IMR-90 (cell line): ENCODE data around the gene PYCARD. TPM values are rescaled to one million over a fixed set of nuclear protein-coding genes. Genes with fewer than 3 reads are reported as not detected.

ENCODE experiments used
- ATAC-seq: fragments of 200-7000 bp; cut with Tn5 transposase; 2 replicates; pipeline ENCODE4 v1.9.1; 2020; ENCODE audit warnings: low read depth, mild to moderate bottlenecking, moderate library complexity
- BruUV-seq: library from RNA; stranded (reverse); fragments of 400-500 nt; replicated peaks from 2 replicates; lab custom pipeline; 2021; lab: Mats Ljungman, UMichigan
- CTCF ChIA-PET: fragments of 300-600 bp; formaldehyde crosslinking; extraction: SDS; loops from one replicate; lab custom pipeline; 2021; ENCODE audit warnings: antibody characterized with exemption; lab: Yijun Ruan, JAX
- POLR2A ChIA-PET: fragments of 300-600 bp; sonication (Branson Sonifier 250); formaldehyde crosslinking; loops from one replicate; lab custom pipeline; 2022; ENCODE audit warnings: antibody characterized with exemption; ENCODE audit not compliant: unreplicated experiment; lab: Charles Lee
- DNase-seq: peaks from one replicate; pipeline ENCODE4 v3.0.0; 2013
- H2AFZ ChIP-seq: replicated peaks from 2 replicates; pipeline ENCODE3; 2013; ENCODE audit warnings: low read length, mild to moderate bottlenecking; ENCODE audit not compliant: poor library complexity
- H2AK5ac ChIP-seq: 2 replicates; pipeline ENCODE4 v1.6.1; 2013; ENCODE audit warnings: low read depth, low read length, inconsistent platforms
- H2AK9ac ChIP-seq: replicated peaks from 2 replicates; pipeline ENCODE3; 2013; ENCODE audit warnings: mild to moderate bottlenecking, low read depth, low read length, moderate library complexity; ENCODE audit not compliant: poor library complexity
- H2BK120ac ChIP-seq: 2 replicates; pipeline ENCODE4 v1.6.1; 2013; ENCODE audit warnings: low read depth, low read length, inconsistent platforms
- H2BK15ac ChIP-seq: 3 replicates; pipeline ENCODE4 v1.6.1; 2013; ENCODE audit warnings: low read depth, low read length, inconsistent platforms
- H2BK20ac ChIP-seq: 2 replicates; pipeline ENCODE4 v1.6.1; 2013; ENCODE audit warnings: low read depth, mild to moderate bottlenecking, inconsistent platforms, low read length, moderate library complexity
- H2BK5ac ChIP-seq: 2 replicates; pipeline ENCODE4 v1.6.1; 2013; ENCODE audit warnings: mild to moderate bottlenecking, low read depth, low read length, inconsistent platforms; ENCODE audit not compliant: poor library complexity, severe bottlenecking
- H3K14ac ChIP-seq: replicated peaks from 2 replicates; pipeline ENCODE4 v1.6.1; 2013; ENCODE audit warnings: low read depth, low read length, inconsistent platforms
- H3K18ac ChIP-seq: 2 replicates; pipeline ENCODE4 v1.6.1; 2013; ENCODE audit warnings: low read depth, low read length, control low read depth
- H3K23ac ChIP-seq: 2 replicates; pipeline ENCODE4 v1.6.1; 2013; ENCODE audit warnings: low read depth, low read length, inconsistent platforms
- H3K27ac ChIP-seq: 2 replicates; pipeline ENCODE4 v1.5.1; 2013; ENCODE audit warnings: mild to moderate bottlenecking, control low read depth, low read length; ENCODE audit not compliant: insufficient read depth
- H3K27me3 ChIP-seq: 2 replicates; pipeline ENCODE4 v1.6.1; 2013; ENCODE audit warnings: low read length; ENCODE audit not compliant: control insufficient read depth, insufficient read depth
- H3K36me3 ChIP-seq: 2 replicates; pipeline ENCODE4 v1.6.1; 2013; ENCODE audit warnings: low read length, mixed read lengths; ENCODE audit not compliant: control insufficient read depth, insufficient read depth
- H3K4ac ChIP-seq: 2 replicates; pipeline ENCODE4 v1.6.1; 2013; ENCODE audit warnings: low read depth, low read length, inconsistent platforms
- H3K4me1 ChIP-seq: 2 replicates; pipeline ENCODE4 v1.6.1; 2013; ENCODE audit warnings: low read length, mixed read lengths; ENCODE audit not compliant: control insufficient read depth, insufficient read depth
- H3K4me2 ChIP-seq: 2 replicates; pipeline ENCODE4 v1.6.1; 2013; ENCODE audit warnings: low read depth, mild to moderate bottlenecking, control low read depth, low read length, moderate library complexity
- H3K4me3 ChIP-seq: 2 replicates; pipeline ENCODE4 v1.5.1; 2013; ENCODE audit warnings: low read depth, mild to moderate bottlenecking, control low read depth, low read length, moderate library complexity; ENCODE audit not compliant: insufficient read depth
- H3K56ac ChIP-seq: 2 replicates; pipeline ENCODE4 v1.6.1; 2013; ENCODE audit warnings: low read length, inconsistent platforms; ENCODE audit not compliant: insufficient read depth; ENCODE audit errors: extremely low read depth
- H3K79me1 ChIP-seq, 2 experiments: 2 replicates each; pipeline ENCODE4 v1.6.1; 2013; ENCODE audit warnings: low read length in 2 of 2, inconsistent platforms in 1 of 2, low read depth in 1 of 2
- H3K9ac ChIP-seq: 2 replicates; pipeline ENCODE4 v1.6.1; 2013; ENCODE audit warnings: low read depth, low read length, control low read depth
- H3K9me1 ChIP-seq: 2 replicates; pipeline ENCODE4 v1.6.1; 2013; ENCODE audit warnings: low read length, inconsistent platforms; ENCODE audit not compliant: insufficient read depth
- H3K9me3 ChIP-seq: 2 replicates; pipeline ENCODE4 v1.6.1; 2013; ENCODE audit warnings: low read length; ENCODE audit not compliant: control insufficient read depth, insufficient read depth
- H4K20me1 ChIP-seq: 2 replicates; pipeline ENCODE4 v1.6.1; 2013; ENCODE audit warnings: low read length, inconsistent platforms; ENCODE audit not compliant: insufficient read depth
- H4K5ac ChIP-seq: 2 replicates; pipeline ENCODE4 v1.6.1; 2013; ENCODE audit warnings: mild to moderate bottlenecking, low read depth, low read length, control low read depth
- H4K8ac ChIP-seq, 2 experiments: 2 replicates each; pipeline ENCODE4 v1.6.1; 2013; ENCODE audit warnings: low read depth in 2 of 2, low read length in 2 of 2, control low read depth in 1 of 2, inconsistent platforms in 1 of 2
- H4K91ac ChIP-seq: 2 replicates; pipeline ENCODE4 v1.6.1; 2013; ENCODE audit warnings: low read depth, low read length, inconsistent platforms; ENCODE audit not compliant: insufficient read depth
- BHLHE40 ChIP-seq: fragments of 150-350 bp; IDR thresholded peaks from 2 replicates; pipeline ENCODE4 v1.6.1; 2016; ENCODE audit warnings: mild to moderate bottlenecking, low read depth, low read length
- CEBPB ChIP-seq: IDR thresholded peaks from 2 replicates; pipeline ENCODE4 v1.6.1; 2012; ENCODE audit warnings: low read depth, low read length, improper control_type of control experiment
- CHD1 ChIP-seq: IDR thresholded peaks from 2 replicates; pipeline ENCODE4 v1.6.1; 2012; ENCODE audit warnings: low read depth, low read length, improper control_type of control experiment
- FOS ChIP-seq: fragments of 150-350 bp; IDR thresholded peaks from 2 replicates; pipeline ENCODE4 v1.6.1; 2016; ENCODE audit warnings: low read depth, low read length
- MAFK ChIP-seq: IDR thresholded peaks from 2 replicates; pipeline ENCODE4 v1.6.1; 2012; ENCODE audit warnings: low read depth, low read length, improper control_type of control experiment
- NFE2L2 ChIP-seq: fragments of 150-350 bp; IDR thresholded peaks from 2 replicates; pipeline ENCODE4 v1.6.1; 2016; ENCODE audit warnings: low read depth, mild to moderate bottlenecking, low read length
- RAD21 ChIP-seq: IDR thresholded peaks from 2 replicates; pipeline ENCODE4 v1.6.1; 2012; ENCODE audit warnings: low read length, improper control_type of control experiment
- RCOR1 ChIP-seq: IDR thresholded peaks from 2 replicates; pipeline ENCODE4 v1.6.1; 2012; ENCODE audit warnings: mild to moderate bottlenecking, low read length, improper control_type of control experiment; ENCODE audit not compliant: insufficient replicate concordance
- SMC3 ChIP-seq: fragments of 150-350 bp; IDR thresholded peaks from 2 replicates; pipeline ENCODE4 v1.6.1; 2016; ENCODE audit warnings: low read depth, mild to moderate bottlenecking, antibody characterized with exemption, low read length, moderate library complexity
- WGBS, 2 experiments: methylation state at CpG; one replicate each; pipeline versions ENCODE4 v1.1.5 to v1.1.7; 2013; ENCODE audit warnings: missing lambda C conversion rate in 2 of 2; ENCODE audit not compliant: insufficient read length in 1 of 2; ENCODE audit errors: extremely low coverage in 2 of 2; 5-methylcytosine and 5-hydroxymethylcytosine counted together
- dilution Hi-C: fragments of 300-500 bp; cut with HindIII; formaldehyde crosslinking; loops from one replicate; pipeline ENCODE4 v1.14.3; 2018; ENCODE audit warnings: low sequenced_read_pairs; ENCODE audit not compliant: unreplicated experiment
- in situ Hi-C: fragments of 300-500 bp; cut with MboI; formaldehyde crosslinking; loops from 3 replicates; pipeline ENCODE4 v1.14.3; 2019; ENCODE audit warnings: low sequenced_read_pairs, inconsistent platforms, mixed read lengths
- intact Hi-C: fragments of 100-400 bp; cut with micrococcal nuclease; formaldehyde crosslinking; loops from 2 replicates; pipeline ENCODE4 v1.10.0; 2022
- polyA plus RNA-seq, 3 experiments: library from polyadenylated mRNA; depleted of rRNA; stranded (reverse); fragments of >200 nt; gene quantifications; 2 replicates each; pipeline ENCODE4 v1.2.3, GENCODE V29; 2012; ENCODE audit warnings: low replicate concordance in 1 of 3
- total RNA-seq: library from RNA; depleted of rRNA; stranded (reverse); fragments of >200 nt; gene quantifications from 2 replicates; pipeline ENCODE4 v1.2.3, GENCODE V29; 2012
- TF ChIP-seq, protein P1 (sequence below): fragments of 150-350 bp; IDR thresholded peaks from 2 replicates; pipeline ENCODE4 v1.6.1; 2016; ENCODE audit warnings: low read depth, mild to moderate bottlenecking, low read length, moderate library complexity, borderline replicate concordance

The PYCARD gene
- total and polyA plus RNA-seq, 2 of the 4 experiments (the other 2 are of a cell fraction), result 10.2 to 20.5 TPM

DNA sequence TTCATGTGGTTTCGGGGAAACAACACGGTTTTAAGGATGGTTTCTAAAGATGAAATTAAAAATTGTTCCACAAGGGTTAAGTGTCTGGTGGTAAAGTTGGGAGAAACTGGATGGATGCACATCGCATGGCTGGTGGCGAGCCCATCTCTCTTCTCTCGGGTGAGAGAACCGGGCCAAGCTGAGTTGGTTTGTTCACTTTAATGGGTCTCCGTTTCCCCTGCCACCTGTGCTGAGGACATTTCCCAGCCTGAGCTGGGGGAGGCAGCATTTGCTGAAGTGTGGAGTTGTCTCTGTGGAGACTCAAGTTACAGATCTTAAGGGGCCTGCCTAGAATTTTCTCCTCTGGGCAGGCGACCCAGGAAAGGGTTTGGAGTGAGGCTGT, 14.8 kb downstream of the PYCARD start:
- dilution Hi-C loops, result no loop called here
- Histone ChIP-seq H3K18ac (no peak overlapping the region), H2AK5ac (no peak overlapping the region), H2AK9ac (no peak overlapping the region), H3K79me1 (peaks cover 59 to 91% of the 10 kb centered on the region in 2 experiments), H2BK5ac (no peak overlapping the region), H3K4me2 (no peak overlapping the region), H2BK15ac (no peak overlapping the region), H3K4ac (no peak overlapping the region), H3K27ac (no peak overlapping the region), H2AFZ (no peak overlapping the region), H3K9me1 (peaks cover 6% of the 10 kb centered on the region; the same call in 1 of the 2 replicates), H4K20me1 (peaks cover 92% of the 10 kb centered on the region), H3K23ac (no peak overlapping the region), H3K56ac (no peak overlapping the region), H4K8ac (no peak overlapping the region), H3K4me1 (peaks cover 4% of the 10 kb centered on the region; the same call in 1 of the 2 replicates), H3K14ac (no peak overlapping the region), H2BK120ac (no peak overlapping the region), H3K36me3 (peaks cover 90% of the 10 kb centered on the region), H3K9me3 (no peaks in the 10 kb centered on the region), H3K9ac (no peak overlapping the region), H3K27me3 (no peaks in the 10 kb centered on the region), H3K4me3 (no peak overlapping the region), H4K5ac (no peak overlapping the region), H2BK20ac (no peak overlapping the region), H4K91ac (no peak overlapping the region)
- intact Hi-C loops, result loop anchor here (10.0 kb wide), 1 partner anchor 687 kb away; the partner anchor contains the start of gene ZNF267
- in situ Hi-C loops, result no loop called here
- DNase-seq (no peak), ATAC-seq (no peak)
- BruUV-seq, result no TSS peak
- TF ChIP-seq MAFK (no peak), FOS (no peak), NFE2L2 (no peak), BHLHE40 (no peak), CEBPB (no peak), CHD1 (no peak), RCOR1 (no peak), RAD21 (no peak), SMC3 (no peak)
- TF ChIP-seq, protein P1, sequence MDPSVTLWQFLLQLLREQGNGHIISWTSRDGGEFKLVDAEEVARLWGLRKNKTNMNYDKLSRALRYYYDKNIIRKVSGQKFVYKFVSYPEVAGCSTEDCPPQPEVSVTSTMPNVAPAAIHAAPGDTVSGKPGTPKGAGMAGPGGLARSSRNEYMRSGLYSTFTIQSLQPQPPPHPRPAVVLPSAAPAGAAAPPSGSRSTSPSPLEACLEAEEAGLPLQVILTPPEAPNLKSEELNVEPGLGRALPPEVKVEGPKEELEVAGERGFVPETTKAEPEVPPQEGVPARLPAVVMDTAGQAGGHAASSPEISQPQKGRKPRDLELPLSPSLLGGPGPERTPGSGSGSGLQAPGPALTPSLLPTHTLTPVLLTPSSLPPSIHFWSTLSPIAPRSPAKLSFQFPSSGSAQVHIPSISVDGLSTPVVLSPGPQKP, result no peak
- 88% methylated on average over 1 of the region's 8 CpGs; no CpG with 5 or more reads in 1 of the 2 experiments for WGBS, 2 experiments
- ChIA-PET POLR2A (no interaction called here), CTCF (interaction anchor here (0.8 kb wide), 1 partner anchor 11 kb away, joined by 3 read pairs; no protein-coding TSS in a partner anchor)
